ENCODE results near the gene FREY1. TPM values are rescaled to one million over a fixed set of nuclear protein-coding genes. Genes with fewer than 3 reads are reported as not detected.
"Not testable (repeated sequence)": the region's sequence is repeated elsewhere in the genome, so short reads cannot be mapped to it uniquely, and the experiment has no call there.

The FREY1 gene
- total RNA-seq, 1 donor from 2014 or later = not detected

DNA sequence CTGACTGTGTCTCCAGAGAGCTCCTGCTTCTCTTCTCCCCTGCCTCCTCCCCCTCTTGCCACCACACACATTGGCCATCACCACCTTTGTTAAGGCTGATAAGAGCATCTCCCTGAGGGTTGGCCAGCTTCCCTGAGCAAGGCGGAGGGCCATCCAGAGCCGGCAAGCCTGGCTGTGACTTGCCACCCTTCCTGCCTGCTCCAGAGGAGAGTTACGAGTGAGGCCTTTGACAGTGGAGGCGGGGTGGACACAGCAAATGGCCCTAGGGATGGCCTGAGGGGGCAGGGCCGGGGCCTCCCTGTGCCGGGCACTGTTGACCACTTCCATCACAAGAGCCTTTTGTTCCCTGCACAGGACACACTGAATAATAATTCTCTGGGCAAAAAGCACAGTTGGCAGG, 5.4 kb downstream of the FREY1 start:
- Histone ChIP-seq H3K4me1 (peaks cover 22% of the 10 kb centered on the region), H3K27me3 (no peaks in the 10 kb centered on the region), H3K27ac (no peak overlapping the region), H3K9me3 (no peaks in the 10 kb centered on the region), H3K36me3 (peaks cover 0 to 6% of the 10 kb centered on the region in 2 donors), H3K4me3 (no peak overlapping the region)
- no peak for DNase-seq (ENCODE audit: extremely low spot score in 2 of 2)
- TF ChIP-seq, protein P1, sequence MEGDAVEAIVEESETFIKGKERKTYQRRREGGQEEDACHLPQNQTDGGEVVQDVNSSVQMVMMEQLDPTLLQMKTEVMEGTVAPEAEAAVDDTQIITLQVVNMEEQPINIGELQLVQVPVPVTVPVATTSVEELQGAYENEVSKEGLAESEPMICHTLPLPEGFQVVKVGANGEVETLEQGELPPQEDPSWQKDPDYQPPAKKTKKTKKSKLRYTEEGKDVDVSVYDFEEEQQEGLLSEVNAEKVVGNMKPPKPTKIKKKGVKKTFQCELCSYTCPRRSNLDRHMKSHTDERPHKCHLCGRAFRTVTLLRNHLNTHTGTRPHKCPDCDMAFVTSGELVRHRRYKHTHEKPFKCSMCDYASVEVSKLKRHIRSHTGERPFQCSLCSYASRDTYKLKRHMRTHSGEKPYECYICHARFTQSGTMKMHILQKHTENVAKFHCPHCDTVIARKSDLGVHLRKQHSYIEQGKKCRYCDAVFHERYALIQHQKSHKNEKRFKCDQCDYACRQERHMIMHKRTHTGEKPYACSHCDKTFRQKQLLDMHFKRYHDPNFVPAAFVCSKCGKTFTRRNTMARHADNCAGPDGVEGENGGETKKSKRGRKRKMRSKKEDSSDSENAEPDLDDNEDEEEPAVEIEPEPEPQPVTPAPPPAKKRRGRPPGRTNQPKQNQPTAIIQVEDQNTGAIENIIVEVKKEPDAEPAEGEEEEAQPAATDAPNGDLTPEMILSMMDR (IDR thresholded peaks at IDR 0.05) = no peak
- TF ChIP-seq POLR2AphosphoS5 (IDR thresholded peaks at IDR 0.05; ENCODE audit: insufficient read depth in 1 of 2, low read depth in 1 of 2) = no peak
- no peak for TF ChIP-seq POLR2A (IDR thresholded peaks at IDR 0.05)
- intact Hi-C loops (cut with DNase I) = no loop called here

DNA sequence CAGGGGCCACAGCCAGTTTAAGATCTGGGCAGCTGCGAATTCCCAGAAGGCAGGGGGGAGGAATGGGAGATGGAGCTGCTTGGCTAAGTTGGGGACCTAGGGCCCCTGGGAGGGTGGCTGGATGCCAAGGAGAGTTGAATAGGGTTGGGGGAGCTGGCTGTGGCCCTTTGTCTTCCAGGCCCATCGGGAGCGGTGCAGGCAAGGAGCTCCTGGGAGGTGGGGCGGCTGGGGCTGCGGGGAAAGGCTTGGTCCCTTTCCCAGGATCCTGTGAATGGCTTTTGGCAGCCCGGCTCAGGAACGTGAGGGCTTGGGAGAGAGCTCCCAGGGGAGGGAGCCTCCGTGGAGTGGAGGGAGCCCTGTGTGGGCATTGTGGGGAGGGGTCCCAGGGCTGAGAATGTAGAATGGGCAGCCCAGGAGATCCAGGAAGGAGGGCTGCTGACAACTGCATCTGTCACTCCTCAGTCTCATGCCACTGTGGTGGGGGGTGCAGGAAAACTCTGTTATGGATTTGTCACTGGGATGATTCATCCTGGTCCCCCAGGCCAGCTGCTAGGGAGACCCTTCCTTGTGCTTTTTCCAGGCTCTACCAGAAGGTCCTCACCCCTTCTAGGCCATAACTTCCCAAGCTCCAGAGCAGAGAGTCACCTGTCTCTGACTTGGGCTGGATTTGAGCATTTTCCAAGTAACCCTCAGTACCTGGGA, 6.0 kb downstream of the FREY1 start:
- Histone ChIP-seq H3K27ac (peak overlapping the region; percentile 33), H3K36me3 (peaks cover 0 to 6% of the 10 kb centered on the region in 2 donors), H3K4me1 (peaks cover 22% of the 10 kb centered on the region), H3K9me3 (no peaks in the 10 kb centered on the region), H3K27me3 (no peaks in the 10 kb centered on the region), H3K4me3 (peak overlapping the region; percentile 51 to 77)
- TF ChIP-seq, protein P1 (IDR thresholded peaks at IDR 0.05) = no peak
- TF ChIP-seq POLR2AphosphoS5 (IDR thresholded peaks at IDR 0.05; ENCODE audit: insufficient read depth in 1 of 2, low read depth in 1 of 2) (no peak), POLR2A (IDR thresholded peaks at IDR 0.05) (no peak)
- intact Hi-C loops (cut with DNase I) = no loop called here
- no peak for DNase-seq (ENCODE audit: extremely low spot score in 2 of 2)

DNA sequence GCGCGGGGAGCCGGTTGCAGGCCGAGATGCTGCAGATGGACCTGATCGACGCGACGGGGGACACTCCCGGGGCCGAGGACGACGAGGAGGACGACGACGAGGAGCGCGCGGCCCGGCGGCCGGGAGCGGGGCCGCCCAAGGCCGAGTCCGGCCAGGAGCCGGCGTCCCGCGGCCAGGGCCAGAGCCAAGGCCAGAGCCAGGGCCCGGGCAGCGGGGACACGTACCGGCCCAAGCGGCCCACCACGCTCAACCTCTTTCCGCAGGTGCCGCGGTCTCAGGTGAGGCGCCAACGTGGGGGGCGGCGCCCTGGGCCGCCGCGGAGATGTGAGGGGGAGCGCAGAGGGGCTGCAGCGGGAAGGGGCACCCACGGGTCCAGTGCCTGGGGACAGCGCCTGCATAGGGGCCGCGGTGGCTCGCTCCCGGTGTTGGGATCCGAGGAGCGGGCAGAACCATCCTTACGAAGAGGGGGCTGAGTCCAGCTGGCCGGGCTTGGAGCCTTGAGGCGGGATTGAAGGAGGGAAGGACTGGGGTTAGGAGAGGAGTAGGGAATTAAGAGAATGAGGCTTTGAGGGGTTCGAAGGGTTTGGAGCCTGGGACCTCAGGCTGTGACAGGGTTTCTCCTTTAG, 6.8 kb downstream of the FREY1 start:
- intact Hi-C loops (cut with DNase I); H3K27me3 ChIP-seq; H3K9me3 ChIP-seq; H3K36me3 ChIP-seq; DNase-seq (ENCODE audit: extremely low spot score in 2 of 2): not testable (repeated sequence)
- Histone ChIP-seq H3K4me1 (peaks cover 22% of the 10 kb centered on the region), H3K4me3 (peak overlapping the region; percentile 51 to 77), H3K27ac (peak overlapping the region; percentile 33)

GRCh38 chr11:45899448-45900174, 7.5 kb downstream of the FREY1 start:
- DNase-seq (ENCODE audit: extremely low spot score in 2 of 2) = no peak
- H3K36me3 ChIP-seq = peaks cover 0 to 6% of the 10 kb centered on the region in 2 donors
- no peaks in the 10 kb centered on the region for H3K27me3 ChIP-seq
- peak overlapping the region; percentile 51 to 77 for H3K4me3 ChIP-seq
- TF ChIP-seq, protein P1 (IDR thresholded peaks at IDR 0.05) = no peak
- TF ChIP-seq POLR2AphosphoS5 (IDR thresholded peaks at IDR 0.05; ENCODE audit: insufficient read depth in 1 of 2, low read depth in 1 of 2) = peak in 1 of 2 donors; percentile 34
- intact Hi-C loops (cut with DNase I) = no loop called here
- no peaks in the 10 kb centered on the region for H3K9me3 ChIP-seq
- peaks cover 22% of the 10 kb centered on the region for H3K4me1 ChIP-seq
- peak overlapping the region; percentile 66 for H3K27ac ChIP-seq

GRCh38 chr11:45899086-45899447, 8.0 kb downstream of the FREY1 start:
- peaks cover 22% of the 10 kb centered on the region for H3K4me1 ChIP-seq
- H3K9me3 ChIP-seq = no peaks in the 10 kb centered on the region
- no peak for DNase-seq (ENCODE audit: extremely low spot score in 2 of 2)
- H3K36me3 ChIP-seq = peaks cover 0 to 6% of the 10 kb centered on the region in 2 donors
- intact Hi-C loops (cut with DNase I) = no loop called here
- TF ChIP-seq, protein P1 (IDR thresholded peaks at IDR 0.05) = no peak
- TF ChIP-seq POLR2AphosphoS5 (IDR thresholded peaks at IDR 0.05; ENCODE audit: insufficient read depth in 1 of 2, low read depth in 1 of 2) (no peak), POLR2A (IDR thresholded peaks at IDR 0.05) (no peak)
- peak overlapping the region; percentile 51 to 77 for H3K4me3 ChIP-seq
- no peaks in the 10 kb centered on the region for H3K27me3 ChIP-seq
- H3K27ac ChIP-seq = peak overlapping the region; percentile 66
